GM21825 (cell line): ENCODE measurements around the gene NR3C1.

Experiments used
- ATAC-seq: cut with Tn5 transposase; IDR thresholded peaks from one replicate; pipeline ENCODE4 v1.9.1; 2021; ENCODE audit warnings: mild to moderate bottlenecking, moderate library complexity; ENCODE audit not compliant: unreplicated experiment

The NR3C1 gene

GRCh38 chr5:143315214-143315613 lies 88.3 kb downstream of the NR3C1 start:
- no peak for ATAC-seq

GRCh38 chr5:143314659-143315058 lies 88.8 kb downstream of the NR3C1 start:
- peak; percentile 43 for ATAC-seq

GRCh38 chr5:143314099-143314498 lies 89.4 kb downstream of the NR3C1 start:
- ATAC-seq, result no peak

- ATAC-seq, result no peak
Observed at GRCh38 chr5:143313298-143313852, 90.1 kb downstream of the NR3C1 start.

GRCh38 chr5:143312822-143313221 lies 90.7 kb downstream of the NR3C1 start:
- ATAC-seq, result no peak

GRCh38 chr5:143311955-143312354 lies 91.5 kb downstream of the NR3C1 start:
- no peak for ATAC-seq

- ATAC-seq, result no peak
Observed at GRCh38 chr5:143311428-143311827, 92.1 kb downstream of the NR3C1 start.

- no peak for ATAC-seq
Observed at GRCh38 chr5:143309661-143310431, 93.6 kb downstream of the NR3C1 start.

GRCh38 chr5:143308731-143309130 lies 94.8 kb downstream of the NR3C1 start:
- no peak for ATAC-seq

GRCh38 chr5:143306040-143306439 lies 97.4 kb downstream of the NR3C1 start:
- no peak for ATAC-seq

GRCh38 chr5:143304836-143305475 lies 98.5 kb downstream of the NR3C1 start:
- no peak for ATAC-seq

GRCh38 chr5:143302341-143303045 lies 101.0 kb downstream of the NR3C1 start:
- no peak for ATAC-seq

- ATAC-seq, result no peak
Observed at GRCh38 chr5:143297756-143298155, 105.7 kb downstream of the NR3C1 start.

GRCh38 chr5:143290125-143290524 lies 113.4 kb downstream of the NR3C1 start:
- ATAC-seq, result no peak

- no peak for ATAC-seq
Observed at GRCh38 chr5:143284521-143284920, 119.0 kb downstream of the NR3C1 start.

- no peak for ATAC-seq
Observed at GRCh38 chr5:143284002-143284401, 119.5 kb downstream of the NR3C1 start.

GRCh38 chr5:143281226-143281625 lies 122.3 kb downstream of the NR3C1 start:
- no peak for ATAC-seq

GRCh38 chr5:143279698-143280097 lies 123.8 kb downstream of the NR3C1 start:
- ATAC-seq, result no peak

- no peak for ATAC-seq
Observed at GRCh38 chr5:143277536-143277935, 126.0 kb downstream of the NR3C1 start.

- ATAC-seq, result no peak
Observed at GRCh38 chr5:143275512-143276363, 127.7 kb downstream of the NR3C1 start.

GRCh38 chr5:143274952-143275351 lies 128.5 kb downstream of the NR3C1 start:
- no peak for ATAC-seq
